Stimulated activated CD8-positive, alpha-beta memory T cell treated with anti-CD3 and anti-CD28 coated beads, Interleukin-15, amount 100 ng/mL, for 48 hours (primary cell): ENCODE results near the gene OSBPL1A.
A peak's percentile ranks its signal among the peaks of the same experiment; 100 is the strongest.

ENCODE experiments used
- DNase-seq, 2 donors: peaks; one replicate each; pipeline ENCODE4 v3.0.0-alpha.2; 2020; ENCODE audit warnings: low read depth in 2 of 2

Gene OSBPL1A

DNA sequence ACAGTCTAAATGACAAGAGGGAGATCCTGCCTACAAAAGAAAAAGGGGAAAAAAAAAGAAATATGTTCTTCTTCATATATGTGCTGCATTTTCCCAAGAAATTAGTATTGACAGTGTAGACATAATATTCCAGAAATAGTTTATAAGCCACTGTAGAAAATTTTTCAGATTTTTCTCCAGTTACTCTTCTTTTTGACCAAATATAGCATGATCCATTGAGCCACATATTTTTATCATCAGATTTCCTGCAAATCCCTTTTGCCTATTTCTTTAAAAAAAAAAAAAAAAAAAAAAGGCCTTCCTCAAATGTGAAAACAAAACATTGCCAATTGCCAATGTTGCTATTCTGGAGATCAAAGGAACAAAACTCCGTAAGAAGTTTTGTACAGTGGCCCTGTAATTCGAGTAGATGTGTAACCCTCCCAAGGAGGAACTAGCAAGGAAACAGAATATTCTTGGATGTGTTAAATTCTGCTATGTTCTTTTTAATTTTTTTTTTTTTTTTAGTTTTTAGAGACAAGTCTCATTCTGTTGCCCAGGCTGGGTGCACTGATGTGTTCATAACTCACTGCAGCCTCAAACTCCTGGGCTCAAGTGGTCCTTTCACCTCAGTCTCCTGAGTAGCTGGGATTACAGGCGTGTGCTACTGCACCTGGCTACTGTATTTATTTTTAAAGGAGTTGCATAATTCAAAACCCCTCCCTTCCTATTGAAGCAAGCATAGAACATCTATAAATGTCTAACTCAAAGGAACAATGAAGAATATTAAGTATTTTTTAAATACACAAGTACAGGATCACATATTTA is 271.3 kb downstream of the OSBPL1A start:
- no peak for DNase-seq

DNA sequence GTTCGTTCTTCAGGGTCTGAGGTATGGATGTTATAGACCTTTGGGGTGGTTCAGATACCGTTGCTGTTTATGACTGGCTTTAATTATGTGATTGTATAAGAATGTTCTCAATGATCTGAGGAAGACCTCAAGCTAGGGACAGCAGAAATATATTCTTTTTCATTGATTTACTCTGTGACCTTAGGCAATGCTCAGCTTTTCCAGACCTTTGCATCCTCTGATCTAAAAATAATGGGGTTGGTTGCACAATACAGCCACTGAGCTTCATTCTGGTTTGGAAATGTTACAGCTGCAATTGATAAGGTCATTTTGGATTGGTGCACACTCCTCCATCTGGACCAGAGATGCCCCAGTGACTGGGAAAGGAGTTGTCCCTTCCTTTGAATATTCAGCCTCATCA is 276.0 kb downstream of the OSBPL1A start:
- DNase-seq = no peak

DNA sequence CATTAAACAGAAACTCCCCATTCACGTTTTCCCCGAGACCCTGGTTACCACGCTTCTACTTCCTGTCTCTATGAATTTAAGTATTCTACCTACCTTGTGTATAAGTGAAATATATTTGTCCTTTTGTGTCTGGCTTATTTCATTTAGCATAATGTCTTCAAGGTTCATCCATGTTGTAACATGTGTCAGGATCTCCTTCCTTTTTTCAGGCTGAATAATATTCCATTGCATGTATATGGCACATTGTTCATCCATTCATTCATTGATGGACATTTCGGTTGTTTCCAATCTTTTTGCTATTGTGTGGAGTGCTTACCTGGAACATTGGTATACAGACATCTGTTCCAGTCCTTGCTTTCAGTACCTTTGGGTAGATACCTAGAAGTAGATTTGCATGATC is 276.9 kb downstream of the OSBPL1A start:
- no peak for DNase-seq

DNA sequence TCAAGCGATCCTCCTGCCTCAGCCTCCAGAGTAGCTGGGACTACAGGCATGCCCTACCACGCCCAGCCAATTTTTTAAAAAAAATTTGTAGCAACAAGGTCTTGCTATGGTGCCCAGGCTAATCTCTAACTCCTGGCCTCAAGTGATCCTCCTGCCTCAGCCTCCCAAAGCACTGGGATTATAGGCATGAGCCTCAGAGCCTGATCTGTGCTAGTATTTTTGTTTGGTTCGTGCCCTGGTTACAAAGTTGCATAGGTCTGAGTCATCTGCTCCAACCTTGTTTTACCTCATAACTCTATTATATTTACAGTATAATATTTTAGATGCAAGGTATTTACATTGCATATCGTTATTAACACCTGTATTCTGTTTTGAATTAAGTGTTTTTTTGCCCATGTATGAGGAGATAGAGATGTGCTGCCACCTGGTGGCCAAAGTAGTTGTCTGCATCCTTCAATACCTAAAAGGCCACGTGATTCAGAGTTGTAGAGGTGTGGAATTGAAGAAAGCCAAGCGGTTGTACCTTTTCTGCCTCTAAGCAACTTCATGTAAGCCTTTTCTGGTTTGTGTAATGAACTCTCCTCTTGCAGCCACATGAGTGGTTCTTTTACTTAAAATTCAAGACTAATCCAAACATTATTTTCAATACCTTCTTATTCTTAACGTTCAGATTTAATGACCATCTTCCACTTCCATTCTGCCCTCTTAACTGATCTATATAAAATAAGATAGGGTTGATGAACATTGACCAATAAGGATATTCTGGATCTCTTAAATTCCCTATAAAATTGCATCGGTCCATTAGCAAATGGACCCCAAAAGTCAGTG is 278.7 kb downstream of the OSBPL1A start:
- peak; percentile 33 to 47 for DNase-seq

DNA sequence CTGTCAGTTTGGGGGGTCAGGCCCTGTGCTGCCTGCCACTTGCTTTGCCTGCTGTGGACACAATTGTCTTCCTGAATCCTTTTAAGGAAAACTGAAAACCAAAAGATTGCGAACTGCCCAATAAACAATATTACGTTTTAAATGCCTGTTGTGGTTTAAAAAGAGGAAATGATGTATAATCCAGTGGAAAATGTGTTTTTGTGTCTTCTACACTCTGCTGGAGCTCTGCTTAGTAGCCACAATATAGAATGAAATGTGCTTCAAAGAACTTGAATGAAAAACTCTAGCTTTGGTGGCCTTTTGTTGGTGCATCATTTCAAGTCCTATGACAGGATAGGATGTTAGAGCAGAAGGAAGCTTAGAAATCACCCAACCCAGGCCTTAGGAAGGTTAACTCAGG is 282.0 kb downstream of the OSBPL1A start:
- no peak for DNase-seq

DNA sequence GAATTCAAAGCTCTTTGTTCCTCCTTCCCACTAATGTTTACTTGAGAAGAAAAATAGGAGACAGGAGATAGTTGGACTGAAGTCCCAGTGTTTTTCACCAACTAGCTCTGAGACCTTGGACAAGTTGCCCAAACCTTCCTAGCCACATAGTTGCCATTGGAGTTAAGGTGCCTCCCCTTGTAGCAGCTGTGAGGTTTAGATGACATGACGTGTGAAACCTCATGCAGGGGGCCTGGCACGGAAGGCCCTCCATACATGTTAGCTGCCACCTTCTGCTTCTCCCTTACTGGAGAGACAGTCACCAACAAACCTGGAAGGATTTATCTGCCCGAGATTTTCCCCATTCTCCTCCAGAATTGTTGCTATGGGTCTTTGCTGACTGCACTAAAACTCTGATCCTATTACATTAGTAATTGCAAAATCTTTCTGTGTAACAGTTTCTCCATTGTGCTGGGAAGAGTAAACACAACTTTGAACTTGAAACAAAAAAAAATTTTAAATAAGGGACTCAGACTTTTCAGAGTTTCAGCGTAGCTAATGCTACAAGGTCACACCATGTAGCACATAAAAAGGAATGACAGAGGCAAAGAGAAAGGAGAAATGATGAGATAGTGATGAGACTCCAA is 282.6 kb downstream of the OSBPL1A start:
- peak in 1 of 2 donors; percentile 12 for DNase-seq

DNA sequence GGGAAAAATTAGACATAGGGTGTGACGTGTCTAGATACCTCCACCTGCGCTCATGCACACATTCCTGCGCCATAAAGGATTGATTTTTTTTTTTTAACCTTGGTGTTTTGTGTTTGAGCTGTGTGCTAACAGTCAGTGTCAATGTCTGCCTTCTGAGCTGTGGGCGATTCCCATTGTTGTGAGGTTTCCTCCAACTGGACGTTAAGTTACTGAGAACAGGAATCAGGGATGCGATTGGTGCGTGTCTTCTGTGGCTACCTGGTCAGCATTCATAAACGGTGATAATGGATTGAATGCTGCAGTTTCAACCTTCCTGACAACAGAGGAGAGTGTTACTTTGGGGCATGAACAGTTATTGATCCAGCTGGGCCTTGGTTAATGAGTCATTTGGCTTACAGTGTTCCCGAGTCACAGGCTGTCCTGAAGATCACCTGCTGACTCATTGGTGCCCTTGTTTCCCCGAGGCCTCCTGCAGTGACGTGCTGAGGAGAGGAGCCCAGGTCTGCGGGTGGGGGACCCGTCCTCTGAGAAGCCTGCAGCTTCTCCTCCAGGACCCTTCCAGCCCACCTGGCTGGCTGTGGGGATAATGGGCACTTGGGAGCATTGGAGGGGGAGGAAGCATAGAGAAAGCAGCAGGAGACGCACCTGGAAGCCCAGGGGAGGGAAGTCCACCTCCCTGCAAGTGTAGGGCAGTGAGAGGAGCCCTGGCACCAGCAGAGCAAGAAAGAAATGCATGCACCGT is 284.6 kb downstream of the OSBPL1A start:
- DNase-seq = no peak

DNA sequence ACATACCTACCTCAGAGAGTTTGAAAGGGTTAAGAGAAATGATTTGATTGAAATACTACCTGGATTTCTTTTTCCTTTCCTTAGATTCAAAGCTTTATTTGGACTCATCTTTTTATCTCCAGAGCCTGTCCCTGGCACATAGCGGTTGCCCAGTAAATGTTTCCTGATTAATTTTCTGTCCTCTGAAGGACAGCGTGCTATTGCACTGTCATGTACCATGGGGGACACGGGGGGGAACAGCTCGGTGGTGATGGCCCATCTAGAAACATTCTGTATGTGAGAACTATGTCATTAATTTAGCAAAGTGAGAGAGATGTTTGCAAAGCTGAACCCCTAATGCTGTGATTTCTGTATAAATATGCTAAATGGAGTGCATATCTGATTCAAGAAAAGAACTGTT is 285.2 kb downstream of the OSBPL1A start:
- no peak for DNase-seq
